Vagina (tissue), 2 donors: ENCODE measurements around the gene KRTAP1-4.

ENCODE experiments used
- CTCF ChIP-seq, 3 experiments: fragments of 450-650 bp in 2 of 3; fragments of 200-600 bp in 1 of 3; sonication (generic) in 1 of 3; IDR thresholded peaks; one replicate each; pipeline ENCODE4 v1.5.1; 2017 to 2019; ENCODE audit warnings: antibody characterized with exemption in 3 of 3, mild to moderate bottlenecking in 2 of 3, moderate library complexity in 2 of 3
- POLR2A ChIP-seq, 2 donors: fragments of 450-650 bp; IDR thresholded peaks; one replicate each; pipeline ENCODE4 v1.6.1; 2017; ENCODE audit warnings: antibody characterized with exemption in 2 of 2, mild to moderate bottlenecking in 2 of 2, moderate library complexity in 2 of 2
- POLR2AphosphoS5 ChIP-seq, 2 donors: sonication (generic); formaldehyde crosslinking; IDR thresholded peaks; one replicate each; pipeline ENCODE4 v1.9.0; 2017; ENCODE audit warnings: antibody characterized with exemption in 2 of 2, mild to moderate bottlenecking in 2 of 2, low read depth in 1 of 2; ENCODE audit not compliant: insufficient read depth in 1 of 2

- TF ChIP-seq CTCF (IDR thresholded peaks at IDR 0.05) (no peak), POLR2A (IDR thresholded peaks at IDR 0.05) (no peak), POLR2AphosphoS5 (IDR thresholded peaks at IDR 0.05; ENCODE audit: insufficient read depth in 1 of 2, low read depth in 1 of 2) (peak in 1 of 2 donors; percentile 58)
Measured at GRCh38 chr17:41026715-41027471, 3.1 kb downstream of the KRTAP1-4 start, which contains the start of gene KRTAP1-5.
